Activated CD4-positive, alpha-beta T cell treated with anti-CD3 and anti-CD28 coated beads for 36 hours (primary cell): ENCODE data around the gene SCML2. TPM values are rescaled to one million over a fixed set of nuclear protein-coding genes. Genes with fewer than 3 reads are reported as not detected.

Experiments
- total RNA-seq, 2 experiments: library from RNA; stranded (reverse); gene quantifications; one replicate each; pipeline ENCODE4 v1.2.3, GENCODE V29; 2021

The SCML2 gene
- total RNA-seq, 2 experiments from 2014 or later, result 2.9 to 3.1 TPM

Other genes with a start within 250 kb of the SCML2 start
- not detected for gene BEND2, start 133.8 kb downstream of the SCML2 start, total RNA-seq
- gene CDKL5, start 70.9 kb upstream of the SCML2 start, total RNA-seq, result 1 to 10 TPM; 1.2 to 1.5 TPM